NK-92 (cell line): ENCODE results near the gene FRMD4B.

ENCODE experiments used
- DNase-seq: peaks from one replicate; lab custom pipeline; 2025; ENCODE audit not compliant: unreplicated experiment; lab: John Stamatoyannopoulos, UW

FRMD4B gene

GRCh38 chr3:69405067-69405466, 19.2 kb upstream of the FRMD4B start:
- no peak for DNase-seq

GRCh38 chr3:69403454-69403853, 17.6 kb upstream of the FRMD4B start:
- no peak for DNase-seq

- DNase-seq, result no peak
These were observed 14.8 kb upstream of the FRMD4B start for GRCh38 chr3:69400683-69401082.

GRCh38 chr3:69392850-69393249, 7.0 kb upstream of the FRMD4B start:
- no peak for DNase-seq

GRCh38 chr3:69392415-69392814, 6.5 kb upstream of the FRMD4B start:
- no peak for DNase-seq

- no peak for DNase-seq
These were observed 5.7 kb upstream of the FRMD4B start for GRCh38 chr3:69391554-69391953.

- DNase-seq, result no peak
These were observed 4.9 kb upstream of the FRMD4B start for GRCh38 chr3:69390771-69391170.

- no peak for DNase-seq
These were observed 3.8 kb upstream of the FRMD4B start for GRCh38 chr3:69389520-69390248.

GRCh38 chr3:69388241-69388640, 2.4 kb upstream of the FRMD4B start:
- DNase-seq, result no peak

GRCh38 chr3:69386556-69387385, 883 bp upstream of the FRMD4B start:
- DNase-seq, result no peak

- no peak for DNase-seq
These were observed 665 bp downstream of the FRMD4B start for GRCh38 chr3:69385123-69385722.

- DNase-seq, result no peak
These were observed 1.6 kb downstream of the FRMD4B start for GRCh38 chr3:69384326-69384725.

GRCh38 chr3:69379661-69380060, 6.2 kb downstream of the FRMD4B start:
- DNase-seq, result no peak

- no peak for DNase-seq
These were observed 7.6 kb downstream of the FRMD4B start for GRCh38 chr3:69378112-69378802.

- DNase-seq, result no peak
These were observed 8.6 kb downstream of the FRMD4B start for GRCh38 chr3:69377262-69377661.

GRCh38 chr3:69376731-69377130, 9.2 kb downstream of the FRMD4B start:
- no peak for DNase-seq

GRCh38 chr3:69371816-69372215, 14.1 kb downstream of the FRMD4B start:
- no peak for DNase-seq

GRCh38 chr3:69370901-69371301, 15.0 kb downstream of the FRMD4B start:
- no peak for DNase-seq

- DNase-seq, result no peak
These were observed 15.6 kb downstream of the FRMD4B start for GRCh38 chr3:69370156-69370883.

GRCh38 chr3:69368129-69368741, 17.7 kb downstream of the FRMD4B start:
- no peak for DNase-seq
